Stimulated activated CD8-positive, alpha-beta memory T cell treated with anti-CD3 and anti-CD28 coated beads, Interleukin-7, amount 100 ng/mL, for 48 hours (primary cell): ENCODE data around the gene TMEM231.
"Not testable (repeated sequence)": the region's sequence is repeated elsewhere in the genome, so short reads cannot be mapped to it uniquely, and the experiment has no call there.

Experiments used
- DNase-seq, 2 donors: peaks; one replicate each; pipeline ENCODE4 v3.0.0-alpha.2; 2020; ENCODE audit warnings: low read depth in 1 of 2; ENCODE audit errors: extremely low read depth in 1 of 2

TMEM231 gene

GRCh38 chr16:75534560-75535205 lies 21.4 kb downstream of the TMEM231 start:
- no peak for DNase-seq

- no peak for DNase-seq
Observed at GRCh38 chr16:75532791-75533190, 23.3 kb downstream of the TMEM231 start.

GRCh38 chr16:75532142-75532765 lies 23.8 kb downstream of the TMEM231 start:
- DNase-seq = no peak

GRCh38 chr16:75529959-75530358 lies 26.1 kb downstream of the TMEM231 start:
- no peak for DNase-seq

GRCh38 chr16:75529056-75529905 lies 26.8 kb downstream of the TMEM231 start:
- no peak for DNase-seq

GRCh38 chr16:75527825-75528299 lies 28.2 kb downstream of the TMEM231 start:
- DNase-seq = no peak

- no peak for DNase-seq
Observed at GRCh38 chr16:75526032-75526790, 29.8 kb downstream of the TMEM231 start.

GRCh38 chr16:75519175-75519574 lies 36.9 kb downstream of the TMEM231 start:
- no peak for DNase-seq

GRCh38 chr16:75516189-75516966 lies 39.7 kb downstream of the TMEM231 start:
- peak in 1 of 2 donors; percentile 5 for DNase-seq

GRCh38 chr16:75514296-75514695 lies 41.8 kb downstream of the TMEM231 start:
- no peak for DNase-seq

GRCh38 chr16:75506574-75506973 lies 49.5 kb downstream of the TMEM231 start:
- no peak for DNase-seq

- no peak for DNase-seq
Observed at GRCh38 chr16:75506107-75506506, 49.9 kb downstream of the TMEM231 start.

- DNase-seq = no peak
Observed at GRCh38 chr16:75503801-75504200, 52.3 kb downstream of the TMEM231 start.

- DNase-seq = no peak
Observed at GRCh38 chr16:75502916-75503605, 53.0 kb downstream of the TMEM231 start.

GRCh38 chr16:75501820-75502219 lies 54.2 kb downstream of the TMEM231 start:
- not testable (repeated sequence) for DNase-seq

GRCh38 chr16:75501359-75501758 lies 54.7 kb downstream of the TMEM231 start:
- DNase-seq = no peak

GRCh38 chr16:75498605-75499322 lies 57.3 kb downstream of the TMEM231 start:
- DNase-seq = not testable (repeated sequence)

GRCh38 chr16:75497558-75497957 lies 58.5 kb downstream of the TMEM231 start:
- no peak for DNase-seq
